CD4-positive, alpha-beta T cell treated with Interleukin-6 for 4 hours (primary cell): Measurements from ENCODE around the gene HPS4.

Experiments used
- DNase-seq: peaks from one replicate; pipeline ENCODE4 v3.0.0-alpha.2; 2020; ENCODE audit warnings: mixed read lengths

HPS4 gene

GRCh38 chr22:26406118-26406517, 77.5 kb downstream of the HPS4 start:
- no peak for DNase-seq

- DNase-seq = no peak
These were observed 78.6 kb downstream of the HPS4 start for GRCh38 chr22:26404851-26405421.

GRCh38 chr22:26401726-26402125, 81.9 kb downstream of the HPS4 start:
- DNase-seq = no peak
